Right lobe of liver (tissue), 6 donors: ENCODE results near the gene SSBP2. TPM values are rescaled to one million over a fixed set of nuclear protein-coding genes. Genes with fewer than 3 reads are reported as not detected.
"Not testable (repeated sequence)": the region's sequence is repeated elsewhere in the genome, so short reads cannot be mapped to it uniquely, and the experiment has no call there.

Experiments used
- ATAC-seq, 4 donors: fragments of 200-7000 bp; cut with Tn5 transposase; one replicate each; pipeline ENCODE4 v1.9.1; 2020; ENCODE audit warnings: mild to moderate bottlenecking in 4 of 4, moderate library complexity in 4 of 4
- DNase-seq, 3 donors: peaks; one replicate each; pipeline ENCODE4 v3.0.0-alpha.2; 2020
- H3K27ac ChIP-seq, 3 donors: fragments of 200-600 bp; one replicate each; pipeline ENCODE4 v1.8.0; 2022
- H3K27me3 ChIP-seq, 2 donors: fragments of 200-600 bp; one replicate each; pipeline ENCODE4 v1.8.0; 2022
- H3K36me3 ChIP-seq, 4 donors: fragments of 200-600 bp; sonication (generic) in 1 of 4; one replicate each; pipeline versions ENCODE4 v1.5.1 to v1.8.0; 2017 to 2022; ENCODE audit warnings: control low read depth in 1 of 4
- H3K4me1 ChIP-seq, 4 donors: fragments of 200-600 bp; sonication (generic) in 1 of 4; one replicate each; pipeline versions ENCODE4 v1.5.1 to v1.8.0; 2017 to 2022; ENCODE audit warnings: control low read depth in 1 of 4
- H3K4me3 ChIP-seq, 3 donors: fragments of 200-600 bp; one replicate each; pipeline ENCODE4 v1.8.0; 2022
- H3K9me3 ChIP-seq, 4 donors: fragments of 200-600 bp; sonication (generic) in 1 of 4; one replicate each; pipeline versions ENCODE4 v1.5.1 to v1.8.0; 2017 to 2022; ENCODE audit warnings: control low read depth in 1 of 4
- POLR2A ChIP-seq: fragments of 450-650 bp; IDR thresholded peaks from one replicate; pipeline ENCODE4 v1.6.1; 2017; ENCODE audit warnings: antibody characterized with exemption, mild to moderate bottlenecking
- WGBS: methylation state at CpG from one replicate; pipeline ENCODE4 v1.1.6; 2018; ENCODE audit warnings: low coverage, low lambda C conversion rate; ENCODE audit not compliant: insufficient coverage; ENCODE audit errors: missing lambda C conversion rate; 5-methylcytosine and 5-hydroxymethylcytosine counted together
- intact Hi-C, 2 donors: fragments of 100-400 bp; cut with DNase I; formaldehyde crosslinking; loops; one replicate each; pipeline versions ENCODE4 v1.11.2 to v1.14.1; 2022
- total RNA-seq, 6 experiments: library from RNA; depleted of rRNA in 2 of 6; stranded (reverse); fragments of >200 nt in 2 of 6; fragmentation: NEBNext Ultra II Directional in 3 of 6; extraction: Animal tissue kit (Norgen Biotek cat#: 25700) in 3 of 6; gene quantifications; one replicate each; pipeline versions ENCODE4 v1.1.0 to v1.2.4, GENCODE V29; 2016 to 2023
- TF ChIP-seq, protein P1 (sequence below), 4 donors: fragments of 200-600 bp in 3 of 4; fragments of 450-650 bp in 1 of 4; IDR thresholded peaks; one replicate each; pipeline versions ENCODE4 v1.5.1 to v1.8.0; 2016 to 2022; ENCODE audit warnings: antibody characterized with exemption in 4 of 4, mild to moderate bottlenecking in 2 of 4
- donor health status: DM: no; HTN: yes; CAD: no.
- donor health status: DM: no; HTN: no; CAD: no.
- donor health status: DM: no; HTN: no; CAD: no.
- donor health status: DM: no; HTN: yes; CAD: no.
- donor health status: DM: no; HTN: yes; CAD: no.

SSBP2 gene
- total RNA-seq, 6 experiments from 2014 or later: 2.0 to 4.8 (median 3.7) TPM

DNA sequence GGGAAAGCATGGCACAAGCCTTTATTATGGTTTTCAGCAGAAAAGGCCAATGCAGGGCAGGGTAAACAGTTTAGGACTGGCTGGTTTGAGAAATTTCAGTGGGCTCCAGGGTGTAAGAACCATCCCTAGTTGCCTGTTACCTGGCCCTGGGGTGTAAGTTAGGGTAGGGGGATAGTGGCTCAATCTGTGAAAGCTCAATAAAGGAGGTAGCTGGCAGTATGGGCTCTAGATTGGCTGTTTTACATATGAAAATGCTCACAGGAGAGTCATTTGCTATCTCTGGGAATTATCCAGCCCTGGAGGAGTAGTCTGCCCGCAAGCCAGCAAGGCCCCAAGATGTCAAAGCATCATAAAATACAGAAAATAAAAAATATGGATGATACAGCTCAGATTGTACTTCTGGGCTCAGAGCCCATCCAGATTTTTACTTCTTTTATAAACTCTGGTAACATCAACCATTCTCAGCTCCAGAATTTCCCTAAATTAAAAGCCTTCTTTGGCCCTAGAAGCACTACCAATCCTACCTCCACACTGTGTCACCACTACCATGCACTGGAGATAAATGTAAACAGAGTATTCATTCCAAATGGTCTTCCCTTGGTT lies 31.1 kb downstream of the SSBP2 start:
- intact Hi-C loops: no loop called here
- Histone ChIP-seq H3K27ac (no peak overlapping the region), H3K27me3 (no peaks in the 10 kb centered on the region), H3K4me1 (no peaks in the 10 kb centered on the region), H3K4me3 (no peak overlapping the region), H3K36me3 (no peaks in the 10 kb centered on the region), H3K9me3 (no peaks in the 10 kb centered on the region)
- DNase-seq (no peak), ATAC-seq (no peak)
- TF ChIP-seq, protein P1, sequence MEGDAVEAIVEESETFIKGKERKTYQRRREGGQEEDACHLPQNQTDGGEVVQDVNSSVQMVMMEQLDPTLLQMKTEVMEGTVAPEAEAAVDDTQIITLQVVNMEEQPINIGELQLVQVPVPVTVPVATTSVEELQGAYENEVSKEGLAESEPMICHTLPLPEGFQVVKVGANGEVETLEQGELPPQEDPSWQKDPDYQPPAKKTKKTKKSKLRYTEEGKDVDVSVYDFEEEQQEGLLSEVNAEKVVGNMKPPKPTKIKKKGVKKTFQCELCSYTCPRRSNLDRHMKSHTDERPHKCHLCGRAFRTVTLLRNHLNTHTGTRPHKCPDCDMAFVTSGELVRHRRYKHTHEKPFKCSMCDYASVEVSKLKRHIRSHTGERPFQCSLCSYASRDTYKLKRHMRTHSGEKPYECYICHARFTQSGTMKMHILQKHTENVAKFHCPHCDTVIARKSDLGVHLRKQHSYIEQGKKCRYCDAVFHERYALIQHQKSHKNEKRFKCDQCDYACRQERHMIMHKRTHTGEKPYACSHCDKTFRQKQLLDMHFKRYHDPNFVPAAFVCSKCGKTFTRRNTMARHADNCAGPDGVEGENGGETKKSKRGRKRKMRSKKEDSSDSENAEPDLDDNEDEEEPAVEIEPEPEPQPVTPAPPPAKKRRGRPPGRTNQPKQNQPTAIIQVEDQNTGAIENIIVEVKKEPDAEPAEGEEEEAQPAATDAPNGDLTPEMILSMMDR (IDR thresholded peaks at IDR 0.05): no peak
- no peak for TF ChIP-seq POLR2A
- whole genome bisulfite sequencing: 56% methylated on average over 1 of the region's 1 CpG

DNA sequence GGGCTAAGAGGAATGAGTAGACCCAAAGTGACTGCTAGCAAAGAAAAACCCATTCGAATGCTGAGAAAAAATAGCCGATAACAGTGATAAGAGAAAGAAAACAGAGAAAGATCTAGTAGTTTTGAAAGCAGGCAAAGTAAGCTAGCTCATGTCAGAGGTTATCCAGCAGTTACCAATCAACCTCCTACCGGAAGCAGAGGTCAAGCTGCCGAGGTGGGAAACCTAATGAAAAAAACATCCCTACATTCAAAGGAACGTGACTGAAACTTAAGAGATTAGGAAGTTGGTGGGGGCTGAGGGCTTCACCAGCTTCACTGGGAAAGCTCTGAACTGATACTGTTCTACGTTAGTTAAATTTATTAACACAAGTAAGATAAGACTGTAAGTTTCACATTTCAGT lies 32.6 kb downstream of the SSBP2 start:
- peak in 3 of 4 donors; percentile 49 to 53 (median 50) for ATAC-seq
- H3K9me3 ChIP-seq: no peaks in the 10 kb centered on the region
- H3K27ac ChIP-seq: no peak overlapping the region
- H3K27me3 ChIP-seq: no peaks in the 10 kb centered on the region
- no peak for DNase-seq
- no peak overlapping the region for H3K4me3 ChIP-seq
- H3K36me3 ChIP-seq: no peaks in the 10 kb centered on the region
- intact Hi-C loops: no loop called here
- no peaks in the 10 kb centered on the region for H3K4me1 ChIP-seq
- TF ChIP-seq, protein P1 (IDR thresholded peaks at IDR 0.05): no peak
- TF ChIP-seq POLR2A: no peak
- WGBS: 18% methylated on average over 6 of the region's 6 CpGs

- DNase-seq: no peak
- H3K4me1 ChIP-seq: no peaks in the 10 kb centered on the region
- no peaks in the 10 kb centered on the region for H3K9me3 ChIP-seq
- WGBS: 79% methylated on average over 4 of the region's 4 CpGs
- H3K36me3 ChIP-seq: no peaks in the 10 kb centered on the region
- no peak overlapping the region for H3K27ac ChIP-seq
- no peaks in the 10 kb centered on the region for H3K27me3 ChIP-seq
- no peak for ATAC-seq
- TF ChIP-seq, protein P1 (IDR thresholded peaks at IDR 0.05): no peak
- no peak for TF ChIP-seq POLR2A
- intact Hi-C loops: no loop called here
- no peak overlapping the region for H3K4me3 ChIP-seq
These were observed 33.0 kb downstream of the SSBP2 start for GRCh38 chr5:81717860-81718259.

GRCh38 chr5:81717226-81717625 lies 33.7 kb downstream of the SSBP2 start:
- DNase-seq (no peak), ATAC-seq (no peak)
- no peaks in the 10 kb centered on the region for H3K4me1 ChIP-seq
- no peaks in the 10 kb centered on the region for H3K36me3 ChIP-seq
- no peak for TF ChIP-seq POLR2A
- TF ChIP-seq, protein P1 (IDR thresholded peaks at IDR 0.05): no peak
- no CpG with 5 or more reads among the region's 1 CpG for WGBS
- H3K4me3 ChIP-seq: no peak overlapping the region
- H3K27ac ChIP-seq: no peak overlapping the region
- intact Hi-C loops: no loop called here
- no peaks in the 10 kb centered on the region for H3K27me3 ChIP-seq
- no peaks in the 10 kb centered on the region for H3K9me3 ChIP-seq

GRCh38 chr5:81714076-81714475 lies 36.8 kb downstream of the SSBP2 start:
- ATAC-seq, intact Hi-C loops, H3K27me3 ChIP-seq, H3K9me3 ChIP-seq, H3K36me3 ChIP-seq, H3K4me1 ChIP-seq, H3K27ac ChIP-seq, DNase-seq, H3K4me3 ChIP-seq: not testable (repeated sequence)
- 92% methylated on average over 2 of the region's 2 CpGs for WGBS
